Parietal lobe (tissue), 1 donor: ENCODE data around the gene EIF5B. TPM values are rescaled to one million over a fixed set of nuclear protein-coding genes. Genes with fewer than 3 reads are reported as not detected.

ENCODE experiments used
- total RNA-seq: library from RNA; depleted of rRNA; stranded (reverse); fragments of >200 nt; gene quantifications from one replicate; pipeline ENCODE4 v1.2.3, GENCODE V29; 2014

Gene EIF5B
- total RNA-seq = 23.5 TPM

GRCh38 chr2:99337113-99338028, at the start of gene EIF5B:
Gene EIF5B, plus strand, starts transcription at chr2:99337389. Its CDS starts 166 bp downstream, at chr2:99337555.

GRCh38 chr2:99301097-99301496, 36.1 kb upstream of the EIF5B start, which contains the start of gene LYG1:
Gene LYG1, minus strand, starts transcription at chr2:99301197. Its CDS starts 5,527 bp downstream, at chr2:99295670.

GRCh38 chr2:99335911-99336803, 1.0 kb upstream of the EIF5B start, which contains the start of gene TXNDC9:
Gene TXNDC9, minus strand, starts transcription at chr2:99336333. Its CDS starts 3,123 bp downstream, at chr2:99333210.

Other genes starting within 250 kb of the EIF5B start
- gene C2orf15, start 195.7 kb upstream of the EIF5B start, total RNA-seq = 1.6 TPM
- 25.4 TPM for gene TSGA10, start 182.4 kb upstream of the EIF5B start, total RNA-seq
- gene LIPT1, start 182.4 kb upstream of the EIF5B start, total RNA-seq = 4.7 TPM
- gene MITD1, start 156.3 kb upstream of the EIF5B start, total RNA-seq = 21.6 TPM
- gene MRPL30, start 156.2 kb upstream of the EIF5B start, total RNA-seq = 69.5 TPM
- not detected for gene LYG2, start 81.7 kb upstream of the EIF5B start, total RNA-seq
- gene LYG1, start 36.2 kb upstream of the EIF5B start, total RNA-seq = 1.6 TPM
- gene TXNDC9, start 1.1 kb upstream of the EIF5B start, total RNA-seq = 55.7 TPM
- gene REV1, start 152.6 kb downstream of the EIF5B start, total RNA-seq = 150 TPM